Trophoblast cell (in vitro differentiated cells and primary cell): ENCODE data around the gene MNT.

Experiments
- DNase-seq, 2 donors: peaks; one replicate each; pipeline ENCODE4 v3.0.0-alpha.2; 2016
- H2AFZ ChIP-seq: 2 replicates; pipeline ENCODE4 v1.6.1; 2013; ENCODE audit warnings: low read length, moderate library complexity, mild to moderate bottlenecking; ENCODE audit not compliant: insufficient read depth, poor library complexity
- H2AK5ac ChIP-seq: 2 replicates; pipeline ENCODE4 v1.6.1; 2013; ENCODE audit warnings: mild to moderate bottlenecking, low read length
- H2BK120ac ChIP-seq: 2 replicates; pipeline ENCODE4 v1.6.1; 2013; ENCODE audit warnings: low read length, mild to moderate bottlenecking, moderate library complexity; ENCODE audit not compliant: insufficient read depth, poor library complexity
- H2BK12ac ChIP-seq: 2 replicates; pipeline ENCODE4 v1.6.1; 2013; ENCODE audit warnings: mild to moderate bottlenecking, low read length, moderate library complexity
- H2BK5ac ChIP-seq: 2 replicates; pipeline ENCODE4 v1.6.1; 2013; ENCODE audit warnings: low read length, low read depth, moderate library complexity, mild to moderate bottlenecking; ENCODE audit not compliant: poor library complexity
- H3K14ac ChIP-seq: 2 replicates; pipeline ENCODE4 v1.6.1; 2013; ENCODE audit warnings: mild to moderate bottlenecking, low read length
- H3K18ac ChIP-seq: 2 replicates; pipeline ENCODE4 v1.6.1; 2013; ENCODE audit warnings: mild to moderate bottlenecking, low read length
- H3K23ac ChIP-seq: 2 replicates; pipeline ENCODE4 v1.6.1; 2013; ENCODE audit warnings: low read length
- H3K27ac ChIP-seq: 2 replicates; pipeline ENCODE4 v1.5.1; 2013; ENCODE audit warnings: low read depth, mild to moderate bottlenecking, inconsistent platforms, low read length, moderate library complexity
- H3K27me3 ChIP-seq: 2 replicates; pipeline ENCODE4 v1.6.1; 2013; ENCODE audit warnings: inconsistent platforms, mild to moderate bottlenecking, low read length, moderate library complexity; ENCODE audit not compliant: insufficient read depth
- H3K36me3 ChIP-seq, 2 experiments: 1 replicate in 1 of 2; 2 replicates in 1 of 2; pipeline ENCODE4 v1.6.1; 2013; ENCODE audit warnings: low read length in 2 of 2, mild to moderate bottlenecking in 2 of 2, moderate library complexity in 1 of 2; ENCODE audit not compliant: insufficient read depth in 2 of 2, control insufficient read depth in 1 of 2
- H3K4ac ChIP-seq: 2 replicates; pipeline ENCODE4 v1.6.1; 2013; ENCODE audit warnings: low read depth, mild to moderate bottlenecking, low read length, moderate library complexity
- H3K4me1 ChIP-seq, 2 experiments: 1 replicate in 1 of 2; 2 replicates in 1 of 2; pipeline ENCODE4 v1.6.1; 2013; ENCODE audit warnings: low read length in 2 of 2, mild to moderate bottlenecking in 2 of 2, moderate library complexity in 1 of 2; ENCODE audit not compliant: insufficient read depth in 2 of 2, control insufficient read depth in 1 of 2
- H3K4me2 ChIP-seq: 2 replicates; pipeline ENCODE4 v1.6.1; 2013; ENCODE audit warnings: inconsistent platforms, mild to moderate bottlenecking, low read length, moderate library complexity
- H3K4me3 ChIP-seq: 2 replicates; pipeline ENCODE4 v1.5.1; 2013; ENCODE audit warnings: mild to moderate bottlenecking, low read depth, low read length, inconsistent platforms
- H3K79me1 ChIP-seq: one replicate; pipeline ENCODE4 v1.6.1; 2013; ENCODE audit warnings: low read length
- H3K79me2 ChIP-seq: 2 replicates; pipeline ENCODE4 v1.6.1; 2013; ENCODE audit warnings: low read length, mild to moderate bottlenecking; ENCODE audit not compliant: control insufficient read depth, insufficient read depth, poor library complexity
- H3K9ac ChIP-seq: 2 replicates; pipeline ENCODE4 v1.6.1; 2013; ENCODE audit warnings: mild to moderate bottlenecking, low read length
- H3K9me3 ChIP-seq: 2 replicates; pipeline ENCODE4 v1.6.1; 2013; ENCODE audit warnings: low read depth, mild to moderate bottlenecking, control low read depth, inconsistent platforms, low read length; ENCODE audit not compliant: insufficient read depth
- H4K12ac ChIP-seq: 2 replicates; pipeline ENCODE4 v1.6.1; 2013; ENCODE audit warnings: low read depth, mild to moderate bottlenecking, low read length, moderate library complexity
- H4K8ac ChIP-seq: 2 replicates; pipeline ENCODE4 v1.6.1; 2013; ENCODE audit warnings: low read depth, mild to moderate bottlenecking, low read length, moderate library complexity
- H4K91ac ChIP-seq: one replicate; pipeline ENCODE4 v1.6.1; 2013; ENCODE audit warnings: low read depth, mild to moderate bottlenecking, low read length, moderate library complexity
- WGBS: extraction: QIAGEN DNeasy Blood & Tissue Kit; methylation state at CpG from one replicate; pipeline ENCODE4 v1.1.7; 2013; ENCODE audit warnings: missing lambda C conversion rate; ENCODE audit not compliant: insufficient read length, insufficient coverage; ENCODE audit errors: extremely low coverage; 5-methylcytosine and 5-hydroxymethylcytosine counted together

The MNT gene

DNA sequence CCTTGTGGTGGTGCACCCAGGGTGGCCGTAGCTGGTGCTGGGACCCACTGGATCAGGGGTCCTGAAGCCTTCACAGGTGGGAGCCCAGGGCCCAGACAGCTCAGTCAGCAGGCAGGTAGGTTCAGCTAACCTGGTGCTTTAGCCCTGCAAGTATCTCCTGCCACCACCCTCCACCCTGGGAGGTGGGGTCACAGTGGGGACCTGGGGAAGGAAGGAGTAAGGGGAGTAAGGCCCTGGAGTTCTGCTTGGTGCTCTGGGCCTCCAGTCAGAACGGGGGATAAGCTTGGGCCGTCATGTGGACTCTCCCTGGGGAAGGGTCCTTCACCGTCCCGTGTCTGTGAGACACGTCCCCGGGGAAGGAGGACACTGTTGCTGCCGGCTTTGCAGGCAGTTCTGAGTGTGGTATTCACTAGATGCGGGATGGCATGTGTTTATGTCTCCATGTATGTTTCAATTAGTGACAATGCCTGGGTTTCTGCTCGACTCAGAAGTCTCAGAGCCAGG is 42.9 kb downstream of the MNT start:
- Histone ChIP-seq H3K79me1 (no peaks in the 10 kb centered on the region), H3K4ac (no peak overlapping the region), H3K14ac (no peak overlapping the region), H3K27ac (no peak overlapping the region), H3K4me2 (no peak overlapping the region), H3K9me3 (peaks cover 1% of the 10 kb centered on the region), H3K36me3 (peaks cover 20 to 31% of the 10 kb centered on the region in 2 experiments), H2BK12ac (no peak overlapping the region), H3K23ac (no peak overlapping the region), H2BK5ac (no peak overlapping the region), H3K18ac (no peak overlapping the region), H4K91ac (no peak overlapping the region), H4K8ac (no peak overlapping the region), H4K12ac (no peak overlapping the region), H3K9ac (no peak overlapping the region), H3K79me2 (no peaks in the 10 kb centered on the region), H3K27me3 (no peaks in the 10 kb centered on the region), H2AK5ac (no peak overlapping the region), H3K4me3 (no peak overlapping the region), H2BK120ac (no peak overlapping the region), H2AFZ (no peak overlapping the region), H3K4me1 (no peaks in the 10 kb centered on the region)
- DNase-seq = no peak
- WGBS = no CpG with 5 or more reads among the region's 10 CpGs

DNA sequence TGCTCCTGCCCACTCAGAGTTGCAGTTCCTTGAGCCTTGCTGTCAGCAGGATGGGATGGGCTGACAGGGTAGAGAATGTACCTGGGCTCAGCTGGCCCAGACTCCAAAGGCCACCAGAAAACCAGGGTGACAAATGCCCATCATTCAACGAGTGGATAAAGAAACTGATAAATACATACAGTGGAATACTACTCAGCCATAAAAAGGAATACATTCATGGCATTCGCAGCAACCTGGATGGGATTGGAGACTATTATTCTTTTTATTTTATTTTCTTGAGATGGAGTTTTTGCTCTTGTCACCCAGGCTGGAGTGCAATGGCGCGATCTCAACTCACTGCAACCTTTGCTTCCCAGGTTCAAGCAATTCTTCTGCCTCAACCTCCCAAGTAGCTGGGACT is 43.6 kb downstream of the MNT start:
- peaks cover 1% of the 10 kb centered on the region for H3K9me3 ChIP-seq
- H3K79me1 ChIP-seq = no peaks in the 10 kb centered on the region
- H3K14ac ChIP-seq = no peak overlapping the region
- DNase-seq = no peak
- H3K27ac ChIP-seq = no peak overlapping the region
- H3K4me2 ChIP-seq = no peak overlapping the region
- H3K27me3 ChIP-seq = no peaks in the 10 kb centered on the region
- no peak overlapping the region for H2BK120ac ChIP-seq
- WGBS = no CpG with 5 or more reads among the region's 4 CpGs
- no peak overlapping the region for H4K91ac ChIP-seq
- no peak overlapping the region for H2AK5ac ChIP-seq
- no peak overlapping the region for H2BK12ac ChIP-seq
- H2BK5ac ChIP-seq = no peak overlapping the region
- no peak overlapping the region for H3K23ac ChIP-seq
- no peak overlapping the region for H3K18ac ChIP-seq
- no peak overlapping the region for H3K4me3 ChIP-seq
- no peaks in the 10 kb centered on the region for H3K79me2 ChIP-seq
- H2AFZ ChIP-seq = no peak overlapping the region
- H3K4me1 ChIP-seq = no peaks in the 10 kb centered on the region
- no peak overlapping the region for H4K12ac ChIP-seq
- no peak overlapping the region for H4K8ac ChIP-seq
- H3K4ac ChIP-seq = no peak overlapping the region
- H3K36me3 ChIP-seq = peaks cover 14 to 24% of the 10 kb centered on the region in 2 experiments
- no peak overlapping the region for H3K9ac ChIP-seq

DNA sequence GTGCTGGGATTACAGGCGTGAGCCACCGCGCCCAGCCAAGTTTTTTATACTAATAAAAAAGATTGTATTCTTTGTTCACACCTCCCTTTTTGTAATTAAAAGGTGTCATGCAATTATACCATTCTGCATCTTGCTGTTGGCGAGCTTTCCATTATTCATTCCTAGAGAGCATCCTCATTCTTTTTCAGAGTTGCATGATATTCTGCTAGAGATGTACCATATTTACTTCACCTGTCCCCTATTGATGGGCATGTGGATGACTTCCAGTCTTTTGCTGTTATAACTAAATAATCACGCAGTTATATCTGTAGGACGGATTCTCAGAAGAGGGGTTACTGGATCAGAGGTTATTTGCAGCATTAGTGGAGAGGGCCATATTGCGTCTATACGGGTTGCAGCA is 46.5 kb downstream of the MNT start:
- Histone ChIP-seq H4K8ac (no peak overlapping the region), H3K79me2 (no peaks in the 10 kb centered on the region), H2AFZ (no peak overlapping the region), H2AK5ac (no peak overlapping the region), H3K4me2 (no peak overlapping the region), H2BK5ac (no peak overlapping the region), H3K79me1 (no peaks in the 10 kb centered on the region), H4K12ac (no peak overlapping the region), H2BK12ac (no peak overlapping the region), H3K9ac (no peak overlapping the region), H3K4ac (no peak overlapping the region), H3K27me3 (no peaks in the 10 kb centered on the region), H2BK120ac (no peak overlapping the region), H4K91ac (no peak overlapping the region), H3K4me1 (no peaks in the 10 kb centered on the region), H3K27ac (no peak overlapping the region), H3K9me3 (no peaks in the 10 kb centered on the region), H3K36me3 (peaks cover 4 to 8% of the 10 kb centered on the region in 2 experiments), H3K14ac (no peak overlapping the region), H3K23ac (no peak overlapping the region), H3K18ac (no peak overlapping the region), H3K4me3 (no peak overlapping the region)
- no CpG with 5 or more reads among the region's 8 CpGs for WGBS
- peak; percentile 12 to 17 for DNase-seq

DNA sequence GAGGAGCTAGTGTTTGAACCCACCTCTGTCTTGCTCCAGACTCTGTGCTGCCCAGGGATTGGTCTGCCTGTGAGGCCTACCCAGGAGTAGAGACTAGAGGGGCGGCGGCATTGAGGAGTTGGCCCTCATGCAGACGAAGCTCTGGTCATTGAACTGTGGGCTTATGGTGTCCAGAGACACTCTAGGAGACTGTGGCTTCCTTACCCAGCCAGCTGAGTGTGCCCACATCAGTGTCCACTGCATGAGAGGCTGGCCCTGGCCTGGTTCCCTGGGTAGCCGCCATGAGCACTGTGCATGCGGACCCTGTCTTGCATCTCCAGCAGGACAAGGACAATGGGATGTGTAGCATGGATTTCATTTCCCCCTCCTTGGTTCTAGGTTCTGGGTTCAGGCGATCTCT is 49.6 kb downstream of the MNT start:
- no peak overlapping the region for H3K23ac ChIP-seq
- no peak overlapping the region for H2AFZ ChIP-seq
- H2BK5ac ChIP-seq = no peak overlapping the region
- H3K79me2 ChIP-seq = no peaks in the 10 kb centered on the region
- no peak overlapping the region for H3K4me3 ChIP-seq
- peaks cover 0 to 4% of the 10 kb centered on the region in 2 experiments for H3K36me3 ChIP-seq
- no peak overlapping the region for H3K4ac ChIP-seq
- no peaks in the 10 kb centered on the region for H3K27me3 ChIP-seq
- no peak overlapping the region for H4K12ac ChIP-seq
- WGBS = no CpG with 5 or more reads among the region's 6 CpGs
- H4K8ac ChIP-seq = no peak overlapping the region
- DNase-seq = no peak
- H4K91ac ChIP-seq = no peak overlapping the region
- no peak overlapping the region for H2AK5ac ChIP-seq
- no peak overlapping the region for H3K14ac ChIP-seq
- no peak overlapping the region for H3K4me2 ChIP-seq
- H3K4me1 ChIP-seq = peaks cover 13 to 14% of the 10 kb centered on the region in 2 experiments
- H3K27ac ChIP-seq = no peak overlapping the region
- H3K9me3 ChIP-seq = no peaks in the 10 kb centered on the region
- H3K18ac ChIP-seq = no peak overlapping the region
- no peak overlapping the region for H3K9ac ChIP-seq
- peaks cover 9% of the 10 kb centered on the region for H3K79me1 ChIP-seq
- H2BK12ac ChIP-seq = no peak overlapping the region
- H2BK120ac ChIP-seq = no peak overlapping the region
